Breast epithelium (tissue), 3 donors: ENCODE results near the gene PDHX.

ENCODE experiments used
- CTCF ChIP-seq, 3 donors: fragments of 450-650 bp; IDR thresholded peaks; one replicate each; pipeline ENCODE4 v1.5.1; 2016 to 2017; ENCODE audit warnings: antibody characterized with exemption in 3 of 3, mild to moderate bottlenecking in 3 of 3, moderate library complexity in 3 of 3
- POLR2A ChIP-seq: fragments of 450-650 bp; IDR thresholded peaks from one replicate; pipeline ENCODE4 v1.6.1; 2016; ENCODE audit warnings: antibody characterized with exemption, mild to moderate bottlenecking, moderate library complexity
- POLR2AphosphoS5 ChIP-seq, 3 donors: sonication (generic); formaldehyde crosslinking; IDR thresholded peaks; one replicate each; pipeline ENCODE4 v1.6.1; 2017; ENCODE audit warnings: antibody characterized with exemption in 3 of 3

GRCh38 chr11:34899633-34900016 lies 16.8 kb upstream of the PDHX start:
- TF ChIP-seq POLR2A (no peak), CTCF (IDR thresholded peaks at IDR 0.05) (no peak), POLR2AphosphoS5 (IDR thresholded peaks at IDR 0.05) (no peak)
